Neural cell (in vitro differentiated cells): Measurements from ENCODE around the gene CMYA5.

Source experiments
- CTCF ChIP-seq: fragments of 450-650 bp; IDR thresholded peaks from 2 replicates; pipeline ENCODE4 v1.5.1; 2014; ENCODE audit warnings: antibody characterized with exemption, mild to moderate bottlenecking, moderate library complexity; ENCODE audit not compliant: poor library complexity, severe bottlenecking
- EP300 ChIP-seq: fragments of 450-650 bp; conservative IDR thresholded peaks from 2 replicates; pipeline ENCODE4 v1.6.1; 2014; ENCODE audit warnings: antibody characterized with exemption, mild to moderate bottlenecking, moderate library complexity; ENCODE audit not compliant: poor library complexity, severe bottlenecking
- EZH2 ChIP-seq: fragments of 200-600, 300-800 bp; shearing (Covaris generic), sonication (generic); IDR thresholded peaks from 2 replicates; pipeline ENCODE4 v1.6.1; 2014; ENCODE audit warnings: antibody characterized with exemption, low read length, borderline replicate concordance, mild to moderate bottlenecking; ENCODE audit not compliant: insufficient read depth, poor library complexity, severe bottlenecking
- MXI1 ChIP-seq: fragments of 450-650 bp; conservative IDR thresholded peaks from 2 replicates; pipeline ENCODE4 v1.6.1; 2014; ENCODE audit warnings: antibody characterized with exemption, mild to moderate bottlenecking; ENCODE audit not compliant: poor library complexity, severe bottlenecking
- POLR2AphosphoS5 ChIP-seq: IDR thresholded peaks from 2 replicates; pipeline ENCODE4 v1.6.1; 2012
- RAD21 ChIP-seq: fragments of 450-650 bp; conservative IDR thresholded peaks from 2 replicates; pipeline ENCODE4 v1.6.1; 2014; ENCODE audit warnings: antibody characterized with exemption, mild to moderate bottlenecking, moderate library complexity
- SMC3 ChIP-seq: fragments of 450-650 bp; conservative IDR thresholded peaks from 2 replicates; pipeline ENCODE4 v1.6.1; 2014; ENCODE audit warnings: antibody characterized with exemption, mild to moderate bottlenecking, moderate library complexity; ENCODE audit not compliant: poor library complexity
- TAF1 ChIP-seq: IDR thresholded peaks from 2 replicates; pipeline ENCODE4 v1.6.1; 2012; ENCODE audit warnings: low read depth
- TF ChIP-seq, protein P1 (sequence below): IDR thresholded peaks from 2 replicates; pipeline ENCODE4 v1.6.1; 2012; ENCODE audit warnings: borderline replicate concordance

GRCh38 chr5:79754865-79755555, 65.4 kb downstream of the CMYA5 start:
- TF ChIP-seq TAF1 (no peak), EZH2 (no peak), CTCF (no peak), POLR2AphosphoS5 (no peak), EP300 (no peak), RAD21 (no peak), MXI1 (no peak), SMC3 (no peak)
- TF ChIP-seq, protein P1, sequence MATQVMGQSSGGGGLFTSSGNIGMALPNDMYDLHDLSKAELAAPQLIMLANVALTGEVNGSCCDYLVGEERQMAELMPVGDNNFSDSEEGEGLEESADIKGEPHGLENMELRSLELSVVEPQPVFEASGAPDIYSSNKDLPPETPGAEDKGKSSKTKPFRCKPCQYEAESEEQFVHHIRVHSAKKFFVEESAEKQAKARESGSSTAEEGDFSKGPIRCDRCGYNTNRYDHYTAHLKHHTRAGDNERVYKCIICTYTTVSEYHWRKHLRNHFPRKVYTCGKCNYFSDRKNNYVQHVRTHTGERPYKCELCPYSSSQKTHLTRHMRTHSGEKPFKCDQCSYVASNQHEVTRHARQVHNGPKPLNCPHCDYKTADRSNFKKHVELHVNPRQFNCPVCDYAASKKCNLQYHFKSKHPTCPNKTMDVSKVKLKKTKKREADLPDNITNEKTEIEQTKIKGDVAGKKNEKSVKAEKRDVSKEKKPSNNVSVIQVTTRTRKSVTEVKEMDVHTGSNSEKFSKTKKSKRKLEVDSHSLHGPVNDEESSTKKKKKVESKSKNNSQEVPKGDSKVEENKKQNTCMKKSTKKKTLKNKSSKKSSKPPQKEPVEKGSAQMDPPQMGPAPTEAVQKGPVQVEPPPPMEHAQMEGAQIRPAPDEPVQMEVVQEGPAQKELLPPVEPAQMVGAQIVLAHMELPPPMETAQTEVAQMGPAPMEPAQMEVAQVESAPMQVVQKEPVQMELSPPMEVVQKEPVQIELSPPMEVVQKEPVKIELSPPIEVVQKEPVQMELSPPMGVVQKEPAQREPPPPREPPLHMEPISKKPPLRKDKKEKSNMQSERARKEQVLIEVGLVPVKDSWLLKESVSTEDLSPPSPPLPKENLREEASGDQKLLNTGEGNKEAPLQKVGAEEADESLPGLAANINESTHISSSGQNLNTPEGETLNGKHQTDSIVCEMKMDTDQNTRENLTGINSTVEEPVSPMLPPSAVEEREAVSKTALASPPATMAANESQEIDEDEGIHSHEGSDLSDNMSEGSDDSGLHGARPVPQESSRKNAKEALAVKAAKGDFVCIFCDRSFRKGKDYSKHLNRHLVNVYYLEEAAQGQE: no peak
